Smooth muscle cell (in vitro differentiated cells): ENCODE data around the gene APOBEC4. TPM values are rescaled to one million over a fixed set of nuclear protein-coding genes. Genes with fewer than 3 reads are reported as not detected.

ENCODE experiments used
- DNase-seq: peaks from one replicate; lab custom pipeline; 2025; ENCODE audit not compliant: unreplicated experiment; lab: John Stamatoyannopoulos, UW
- H2AFZ ChIP-seq: fragments of 200-600 bp; sonication (generic); 2 replicates; pipeline ENCODE4 v1.6.0; 2016; ENCODE audit warnings: antibody characterized with exemption, low read depth, mild to moderate bottlenecking
- H3F3A ChIP-seq: fragments of 200-600 bp; sonication (generic); 2 replicates; pipeline ENCODE4 v1.6.0; 2017; ENCODE audit warnings: antibody characterized with exemption, low read depth
- H3K27ac ChIP-seq: fragments of 200-600 bp; sonication (generic); 2 replicates; pipeline ENCODE4 v1.5.1; 2016; ENCODE audit warnings: low read depth, mild to moderate bottlenecking
- H3K27me3 ChIP-seq: fragments of 200-600 bp; sonication (generic); 2 replicates; pipeline ENCODE4 v1.6.1; 2016; ENCODE audit warnings: low read depth, mild to moderate bottlenecking
- H3K36me3 ChIP-seq: fragments of 200-600 bp; sonication (generic); 2 replicates; pipeline ENCODE4 v1.5.1; 2016; ENCODE audit warnings: low read depth
- H3K4me1 ChIP-seq: fragments of 200-600 bp; sonication (generic); 2 replicates; pipeline ENCODE4 v1.5.1; 2016; ENCODE audit warnings: low read depth
- H3K4me2 ChIP-seq: fragments of 200-600 bp; sonication (generic); 2 replicates; pipeline ENCODE4 v1.6.0; 2016; ENCODE audit warnings: mild to moderate bottlenecking
- H3K4me3 ChIP-seq: fragments of 200-600 bp; sonication (generic); 2 replicates; pipeline ENCODE4 v1.5.1; 2016; ENCODE audit warnings: mild to moderate bottlenecking
- H3K79me2 ChIP-seq: fragments of 200-600 bp; sonication (generic); 2 replicates; pipeline ENCODE4 v1.6.0; 2016; ENCODE audit warnings: low read depth, mild to moderate bottlenecking
- H3K9ac ChIP-seq: fragments of 200-600 bp; sonication (generic); 2 replicates; pipeline ENCODE4 v1.6.0; 2016; ENCODE audit warnings: low read depth
- H3K9me3 ChIP-seq: fragments of 200-600 bp; sonication (generic); replicated peaks from 2 replicates; pipeline ENCODE4 v1.5.1; 2016; ENCODE audit warnings: low read depth
- H4K20me1 ChIP-seq: fragments of 200-600 bp; sonication (generic); 2 replicates; pipeline ENCODE4 v1.6.0; 2016; ENCODE audit warnings: low read depth
- WGBS: methylation state at CpG from one replicate; pipeline ENCODE4 v1.1.7; 2016; ENCODE audit warnings: low lambda C conversion rate; 5-methylcytosine and 5-hydroxymethylcytosine counted together
- polyA plus RNA-seq: library from polyadenylated mRNA; unstranded; fragments of >200 nt; fragmentation: Nextera tagmentation; extraction: Ambion mirVana; gene quantifications from 2 replicates; pipeline ENCODE4 v1.2.1, GENCODE V29; 2016
- total RNA-seq: library from RNA; depleted of rRNA; stranded (reverse); fragments of >200 nt; gene quantifications from 2 replicates; pipeline ENCODE4 v1.2.3, GENCODE V29; 2014
- TF ChIP-seq, protein P1 (sequence below): fragments of 200-600 bp; sonication (generic); IDR thresholded peaks from 2 replicates; pipeline ENCODE4 v1.5.1; 2017; ENCODE audit warnings: borderline replicate concordance, mild to moderate bottlenecking, antibody characterized with exemption; ENCODE audit not compliant: insufficient read depth, poor library complexity, severe bottlenecking

Gene APOBEC4
- total and polyA plus RNA-seq, 2 experiments from 2014 or later: not detected

DNA sequence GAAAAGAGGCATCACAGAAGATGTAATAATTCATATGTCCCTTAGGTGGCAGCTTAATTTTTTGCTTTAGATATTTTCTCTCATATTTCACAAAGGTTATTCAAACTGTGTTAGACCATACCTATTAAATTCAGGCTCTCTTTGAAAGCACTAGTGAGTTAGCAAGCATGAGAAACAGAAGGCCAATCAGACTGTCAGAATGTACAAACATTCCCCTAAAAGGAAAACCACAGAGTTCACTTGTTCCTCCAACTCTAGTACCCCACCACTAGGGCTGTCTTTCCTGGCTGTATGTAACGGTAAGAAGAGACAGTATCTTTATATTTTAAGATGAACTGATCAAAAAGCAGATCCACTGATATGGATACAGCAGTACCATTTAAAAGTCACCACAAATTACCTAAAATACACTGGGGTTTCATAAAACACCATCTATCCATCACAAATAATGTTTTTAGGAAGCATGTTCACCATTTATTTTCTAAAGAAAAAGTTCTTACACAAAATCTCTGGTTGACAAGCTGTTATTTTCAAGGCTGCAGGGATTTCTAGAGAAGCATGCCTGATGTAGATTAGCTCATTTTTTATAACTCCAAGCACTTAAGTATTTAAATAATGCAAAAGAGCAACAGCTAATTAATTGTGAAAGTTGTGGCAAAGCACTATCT lies 19.3 kb downstream of the APOBEC4 start:
- Histone ChIP-seq H3K36me3 (peaks cover 17% of the 10 kb centered on the region), H3K4me1 (peaks cover 30% of the 10 kb centered on the region), H3K9me3 (no peaks in the 10 kb centered on the region), H3K4me2 (peak overlapping the region; percentile 82), H2AFZ (no peak overlapping the region), H3K27me3 (peaks cover 11% of the 10 kb centered on the region), H3K27ac (peak overlapping the region; percentile 79), H3K79me2 (peaks cover 58% of the 10 kb centered on the region), H4K20me1 (peaks cover 53% of the 10 kb centered on the region), H3F3A (peaks cover 10% of the 10 kb centered on the region), H3K9ac (no peak overlapping the region), H3K4me3 (peak overlapping the region; percentile 89)
- 2% methylated on average over 1 of the region's 1 CpG for WGBS
- TF ChIP-seq, protein P1, sequence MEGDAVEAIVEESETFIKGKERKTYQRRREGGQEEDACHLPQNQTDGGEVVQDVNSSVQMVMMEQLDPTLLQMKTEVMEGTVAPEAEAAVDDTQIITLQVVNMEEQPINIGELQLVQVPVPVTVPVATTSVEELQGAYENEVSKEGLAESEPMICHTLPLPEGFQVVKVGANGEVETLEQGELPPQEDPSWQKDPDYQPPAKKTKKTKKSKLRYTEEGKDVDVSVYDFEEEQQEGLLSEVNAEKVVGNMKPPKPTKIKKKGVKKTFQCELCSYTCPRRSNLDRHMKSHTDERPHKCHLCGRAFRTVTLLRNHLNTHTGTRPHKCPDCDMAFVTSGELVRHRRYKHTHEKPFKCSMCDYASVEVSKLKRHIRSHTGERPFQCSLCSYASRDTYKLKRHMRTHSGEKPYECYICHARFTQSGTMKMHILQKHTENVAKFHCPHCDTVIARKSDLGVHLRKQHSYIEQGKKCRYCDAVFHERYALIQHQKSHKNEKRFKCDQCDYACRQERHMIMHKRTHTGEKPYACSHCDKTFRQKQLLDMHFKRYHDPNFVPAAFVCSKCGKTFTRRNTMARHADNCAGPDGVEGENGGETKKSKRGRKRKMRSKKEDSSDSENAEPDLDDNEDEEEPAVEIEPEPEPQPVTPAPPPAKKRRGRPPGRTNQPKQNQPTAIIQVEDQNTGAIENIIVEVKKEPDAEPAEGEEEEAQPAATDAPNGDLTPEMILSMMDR: peak; percentile 42
- no peak for DNase-seq

DNA sequence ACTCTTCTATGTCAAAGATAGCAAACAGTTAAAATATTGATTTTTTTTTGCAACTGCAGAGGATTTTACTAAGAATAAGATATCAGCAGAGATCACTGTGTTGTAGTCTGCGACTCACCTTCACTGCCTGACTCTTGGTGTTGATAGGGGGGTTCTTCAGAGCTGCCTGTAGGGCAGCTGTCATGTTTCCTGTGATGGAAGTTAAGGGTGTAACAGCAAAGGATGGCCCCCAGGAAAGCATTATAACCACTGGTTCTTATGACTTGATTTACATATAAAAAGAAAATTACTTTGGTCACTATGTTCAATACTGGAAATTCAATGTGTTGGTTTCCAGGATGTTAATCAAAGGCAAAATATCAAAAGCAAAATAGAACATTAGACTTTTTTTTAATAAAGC lies 20.2 kb downstream of the APOBEC4 start:
- H3K9me3 ChIP-seq: no peaks in the 10 kb centered on the region
- H3K4me2 ChIP-seq: peak overlapping the region; percentile 82
- peaks cover 61% of the 10 kb centered on the region for H4K20me1 ChIP-seq
- TF ChIP-seq, protein P1: no peak
- 42% methylated on average over 1 of the region's 1 CpG for WGBS
- H3K4me3 ChIP-seq: peak overlapping the region; percentile 89
- H3K4me1 ChIP-seq: peaks cover 30% of the 10 kb centered on the region
- H3K27ac ChIP-seq: peak overlapping the region; percentile 16
- no peak overlapping the region for H2AFZ ChIP-seq
- DNase-seq: no peak
- H3F3A ChIP-seq: peaks cover 10% of the 10 kb centered on the region
- peaks cover 58% of the 10 kb centered on the region for H3K79me2 ChIP-seq
- peaks cover 6% of the 10 kb centered on the region for H3K27me3 ChIP-seq
- H3K36me3 ChIP-seq: peaks cover 20% of the 10 kb centered on the region
- H3K9ac ChIP-seq: no peak overlapping the region

DNA sequence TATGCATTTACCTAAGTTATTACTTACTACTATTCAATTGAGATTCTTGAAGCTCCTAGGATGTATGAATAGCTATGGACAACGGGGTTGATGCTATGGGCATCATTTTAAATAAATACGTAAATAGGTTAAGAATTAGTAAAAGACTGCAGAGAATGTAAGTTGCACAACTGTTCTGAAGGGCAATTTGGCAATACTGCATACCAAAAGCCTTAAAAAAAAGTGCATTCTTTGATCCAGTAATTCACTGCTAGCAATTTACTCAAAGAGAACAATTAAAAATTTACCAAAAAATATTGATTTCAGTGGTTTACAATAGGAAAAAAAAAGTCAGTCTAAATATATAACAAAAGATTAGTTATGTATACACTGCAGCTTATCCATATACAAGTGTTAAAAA lies 21.0 kb downstream of the APOBEC4 start:
- Histone ChIP-seq H2AFZ (no peak overlapping the region), H3K79me2 (peaks cover 58% of the 10 kb centered on the region), H3K9me3 (no peaks in the 10 kb centered on the region), H3K27me3 (no peaks in the 10 kb centered on the region), H3F3A (peaks cover 10% of the 10 kb centered on the region), H3K4me2 (peak overlapping the region; percentile 82), H3K36me3 (peaks cover 20% of the 10 kb centered on the region), H3K4me1 (peaks cover 30% of the 10 kb centered on the region), H3K4me3 (peak overlapping the region; percentile 89), H3K9ac (peak overlapping the region; percentile 24), H4K20me1 (peaks cover 68% of the 10 kb centered on the region), H3K27ac (peak overlapping the region; percentile 16)
- TF ChIP-seq, protein P1: no peak
- WGBS: 32% methylated on average over 2 of the region's 2 CpGs
- DNase-seq: no peak

DNA sequence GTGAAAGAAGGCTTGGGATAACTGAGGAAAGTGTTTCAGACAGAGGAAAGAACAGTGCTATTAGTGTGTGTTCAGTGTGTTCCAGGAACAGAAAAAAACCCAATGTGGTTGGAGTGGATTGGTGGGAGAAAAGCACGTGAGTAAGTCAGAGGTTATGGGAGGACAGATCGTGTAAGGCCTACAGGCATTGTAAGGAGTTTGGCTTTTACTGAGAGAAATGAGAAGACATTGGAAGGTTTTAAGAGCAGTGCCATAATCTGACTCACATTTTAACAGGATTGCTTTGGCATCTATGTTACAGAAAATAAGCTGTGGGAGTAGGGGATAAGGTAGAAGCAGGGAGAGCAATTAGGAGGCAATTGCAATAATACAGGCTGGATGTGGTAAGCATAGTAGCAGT lies 22.4 kb downstream of the APOBEC4 start:
- peaks cover 20% of the 10 kb centered on the region for H3K36me3 ChIP-seq
- H2AFZ ChIP-seq: no peak overlapping the region
- H3K4me2 ChIP-seq: no peak overlapping the region
- H3K4me3 ChIP-seq: no peak overlapping the region
- peaks cover 58% of the 10 kb centered on the region for H3K79me2 ChIP-seq
- H3K4me1 ChIP-seq: peaks cover 24% of the 10 kb centered on the region
- no peaks in the 10 kb centered on the region for H3K9me3 ChIP-seq
- TF ChIP-seq, protein P1: no peak
- peaks cover 80% of the 10 kb centered on the region for H4K20me1 ChIP-seq
- no peaks in the 10 kb centered on the region for H3K27me3 ChIP-seq
- H3F3A ChIP-seq: peaks cover 16% of the 10 kb centered on the region
- no peak overlapping the region for H3K27ac ChIP-seq
- no peak for DNase-seq
- 36% methylated on average over 2 of the region's 2 CpGs for WGBS
- H3K9ac ChIP-seq: no peak overlapping the region
